MCF 10A (cell line): ENCODE data around the gene KCNG2. TPM values are rescaled to one million over a fixed set of nuclear protein-coding genes. Genes with fewer than 3 reads are reported as not detected.

Experiments used
- BruUV-seq: library from RNA; stranded (reverse); fragments of 400-500 nt; replicated peaks from 2 replicates; lab custom pipeline; 2021; lab: Mats Ljungman, UMichigan
- CTCF ChIA-PET: fragments of 300-600 bp; sonication (Branson Sonifier 250); formaldehyde crosslinking; extraction: SDS; loops from one replicate; lab custom pipeline; 2021; ENCODE audit warnings: antibody characterized with exemption, inconsistent platforms; lab: Yijun Ruan, JAX
- POLR2A ChIA-PET: fragments of 300-600, 350-650 bp; sonication (Branson Sonifier 250); formaldehyde crosslinking; extraction: SDS; loops from one replicate; lab custom pipeline; 2020; ENCODE audit warnings: antibody characterized with exemption, inconsistent platforms; lab: Yijun Ruan, JAX
- DNase-seq: peaks from one replicate; pipeline ENCODE4 v3.0.0-alpha.2; 2018; ENCODE audit not compliant: unreplicated experiment
- H3K27ac Mint-ChIP-seq: one replicate; pipeline ENCODE4 v1.8.0; 2022; ENCODE audit warnings: mild to moderate bottlenecking, low read depth, mixed read lengths; ENCODE audit not compliant: unreplicated experiment
- H3K27me3 Mint-ChIP-seq: one replicate; pipeline ENCODE4 v1.8.0; 2022; ENCODE audit warnings: mixed read lengths; ENCODE audit not compliant: insufficient read depth, unreplicated experiment
- H3K36me3 Mint-ChIP-seq: one replicate; pipeline ENCODE4 v1.8.0; 2022; ENCODE audit warnings: mild to moderate bottlenecking, moderate library complexity, mixed read lengths; ENCODE audit not compliant: insufficient read depth, unreplicated experiment
- H3K4me1 Mint-ChIP-seq: one replicate; pipeline ENCODE4 v1.8.0; 2022; ENCODE audit warnings: mixed read lengths; ENCODE audit not compliant: insufficient read depth, unreplicated experiment
- H3K4me3 Mint-ChIP-seq: one replicate; pipeline ENCODE4 v1.8.0; 2022; ENCODE audit warnings: mild to moderate bottlenecking, moderate library complexity, mixed read lengths; ENCODE audit not compliant: unreplicated experiment
- H3K9me3 Mint-ChIP-seq: one replicate; pipeline ENCODE4 v1.8.0; 2022; ENCODE audit warnings: mixed read lengths; ENCODE audit not compliant: unreplicated experiment
- CTCF ChIP-seq: fragments of 200-600 bp; IDR thresholded peaks from one replicate; pipeline ENCODE4 v1.8.0; 2022; ENCODE audit warnings: antibody characterized with exemption, mild to moderate bottlenecking; ENCODE audit not compliant: unreplicated experiment
- intact Hi-C: fragments of 100-400 bp; cut with micrococcal nuclease; formaldehyde crosslinking; loops from 2 replicates; pipeline ENCODE4 v1.14.1; 2022
- total RNA-seq: library from RNA; stranded (reverse); gene quantifications from 2 replicates; pipeline ENCODE4 v1.2.3, GENCODE V29; 2022

KCNG2 gene
- total RNA-seq, 1 experiment from 2014 or later, result not detected

- no peak for TF ChIP-seq CTCF
- BruUV-seq, result no TSS peak
- H3K27me3 Mint-ChIP-seq, result peaks cover 2% of the 10 kb centered on the region
- no peak overlapping the region for H3K27ac Mint-ChIP-seq
- H3K4me1 Mint-ChIP-seq, result no peaks in the 10 kb centered on the region
- H3K4me3 Mint-ChIP-seq, result no peak overlapping the region
- H3K9me3 Mint-ChIP-seq, result no peaks in the 10 kb centered on the region
- peaks cover 12% of the 10 kb centered on the region for H3K36me3 Mint-ChIP-seq
- POLR2A ChIA-PET, result no interaction called here
- intact Hi-C loops, result no loop called here
- CTCF ChIA-PET, result interaction anchor here (0.6 kb wide), 1 partner anchor 16 kb away, joined by 3 read pairs; no protein-coding TSS in a partner anchor
- DNase-seq, result no peak
These were observed 37.4 kb upstream of the KCNG2 start for GRCh38 chr18:79760348-79760747.

GRCh38 chr18:79760881-79761280 is 36.9 kb upstream of the KCNG2 start:
- Mint-ChIP-seq H3K4me3 (no peak overlapping the region), H3K27me3 (peaks cover 8% of the 10 kb centered on the region), H3K9me3 (no peaks in the 10 kb centered on the region), H3K4me1 (no peaks in the 10 kb centered on the region), H3K36me3 (peaks cover 6% of the 10 kb centered on the region), H3K27ac (no peak overlapping the region)
- no peak for DNase-seq
- BruUV-seq, result no TSS peak
- no peak for TF ChIP-seq CTCF
- intact Hi-C loops, result no loop called here
- CTCF ChIA-PET, result interaction anchor here (0.6 to 0.7 kb wide), 2 partner anchors 15 to 61 kb away, joined by 3 to 4 read pairs; no protein-coding TSS in a partner anchor
- POLR2A ChIA-PET, result interaction anchor here (0.9 kb wide), 1 partner anchor 16 kb away, joined by 3 read pairs; no protein-coding TSS in a partner anchor

GRCh38 chr18:79763407-79763806 is 34.3 kb upstream of the KCNG2 start:
- H3K4me3 Mint-ChIP-seq, result no peak overlapping the region
- H3K27me3 Mint-ChIP-seq, result peaks cover 24% of the 10 kb centered on the region
- no peak overlapping the region for H3K27ac Mint-ChIP-seq
- ChIA-PET POLR2A (no interaction called here), CTCF (no interaction called here)
- H3K4me1 Mint-ChIP-seq, result no peaks in the 10 kb centered on the region
- peaks cover 12% of the 10 kb centered on the region for H3K9me3 Mint-ChIP-seq
- TF ChIP-seq CTCF, result no peak
- BruUV-seq, result no TSS peak
- intact Hi-C loops, result no loop called here
- no peaks in the 10 kb centered on the region for H3K36me3 Mint-ChIP-seq
- no peak for DNase-seq

GRCh38 chr18:79764131-79764530 is 33.6 kb upstream of the KCNG2 start:
- Mint-ChIP-seq H3K4me1 (no peaks in the 10 kb centered on the region), H3K4me3 (no peak overlapping the region), H3K9me3 (peaks cover 12% of the 10 kb centered on the region), H3K36me3 (no peaks in the 10 kb centered on the region), H3K27me3 (peaks cover 24% of the 10 kb centered on the region), H3K27ac (no peak overlapping the region)
- BruUV-seq, result no TSS peak
- no peak for TF ChIP-seq CTCF
- intact Hi-C loops, result no loop called here
- CTCF ChIA-PET, result no interaction called here
- no peak for DNase-seq
- POLR2A ChIA-PET, result no interaction called here
